Stomach (tissue), 9 donors: ENCODE measurements around the gene ATP6V1G1. TPM values are rescaled to one million over a fixed set of nuclear protein-coding genes. Genes with fewer than 3 reads are reported as not detected.
"Not testable (repeated sequence)": the region's sequence is repeated elsewhere in the genome, so short reads cannot be mapped to it uniquely, and the experiment has no call there.

Experiments used
- DNase-seq, 2 donors: peaks; one replicate each; pipeline versions ENCODE4 v3.0.0 to v3.0.0-alpha.2; 2013 to 2019
- H3K27ac ChIP-seq, 5 donors: fragments of 200-600 bp in 4 of 5; sonication (generic) in 4 of 5; one replicate each; pipeline ENCODE4 v1.5.1; 2013 to 2019; ENCODE audit warnings: mild to moderate bottlenecking in 1 of 5, moderate library complexity in 1 of 5
- H3K27me3 ChIP-seq, 3 donors: fragments of 200-600 bp; sonication (generic); one replicate each; pipeline ENCODE4 v1.5.1; 2017 to 2019; ENCODE audit warnings: mixed run types in 1 of 3
- H3K36me3 ChIP-seq, 4 donors: fragments of 200-600 bp; sonication (generic); 1 replicate in 3 of 4; 2 replicates in 1 of 4; pipeline ENCODE4 v1.5.1; 2016 to 2019
- H3K4me1 ChIP-seq, 4 donors: fragments of 200-600 bp; sonication (generic); one replicate each; pipeline ENCODE4 v1.5.1; 2016 to 2019
- H3K4me3 ChIP-seq, 4 donors: fragments of 200-600 bp; sonication (generic) in 3 of 4; one replicate each; pipeline ENCODE4 v1.5.1; 2016 to 2019; ENCODE audit warnings: mild to moderate bottlenecking in 1 of 4
- H3K9me3 ChIP-seq, 4 donors: fragments of 200-600 bp; sonication (generic); one replicate each; pipeline ENCODE4 v1.5.1; 2016 to 2019
- CTCF ChIP-seq, 7 experiments: fragments of 450-650 bp in 4 of 7; fragments of 200-600 bp in 3 of 7; sonication (generic) in 3 of 7; IDR thresholded peaks; one replicate each; pipeline ENCODE4 v1.5.1; 2016 to 2019; ENCODE audit warnings: antibody characterized with exemption in 7 of 7, control low read depth in 2 of 7, mild to moderate bottlenecking in 1 of 7
- EP300 ChIP-seq: sonication (generic); formaldehyde crosslinking; IDR thresholded peaks from one replicate; pipeline ENCODE4 v1.6.1; 2017; ENCODE audit warnings: antibody characterized with exemption
- POLR2A ChIP-seq, 4 donors: fragments of 450-650 bp; IDR thresholded peaks; one replicate each; pipeline ENCODE4 v1.6.1; 2016; ENCODE audit warnings: antibody characterized with exemption in 4 of 4, control low read depth in 2 of 4, mild to moderate bottlenecking in 1 of 4, moderate library complexity in 1 of 4
- POLR2AphosphoS5 ChIP-seq, 3 donors: sonication (generic); formaldehyde crosslinking; IDR thresholded peaks; one replicate each; pipeline ENCODE4 v1.6.1; 2016; ENCODE audit warnings: antibody characterized with exemption in 3 of 3
- WGBS, 5 donors: extraction: QIAGEN DNeasy Blood & Tissue Kit in 3 of 5; methylation state at CpG; one replicate each; pipeline versions ENCODE4 v1.1.5 to v1.1.7; 2013 to 2018; 5-methylcytosine and 5-hydroxymethylcytosine counted together
- intact Hi-C: fragments of 100-400 bp; cut with DNase I; formaldehyde crosslinking; loops from one replicate; pipeline ENCODE4 v1.15.1; 2023; ENCODE audit warnings: low total_unique reads
- polyA plus RNA-seq, 3 donors: library from polyadenylated mRNA; stranded (reverse); fragments of 200-250 nt; gene quantifications; one replicate each; pipeline ENCODE4 v1.2.3, GENCODE V29; 2013
- total RNA-seq, 5 donors: library from RNA; depleted of rRNA; stranded (reverse); fragments of >200 nt; gene quantifications; one replicate each; pipeline versions ENCODE4 v1.1.0 to v1.2.3, GENCODE V29; 2014 to 2016
- donor health status: healthy with polysubstance abuse.
- donor health status: Bipolar disorder and iron deficiency.
- donor health status: healthy.

Gene ATP6V1G1
- total and polyA plus RNA-seq, 8 donors, result 27.5 to 302 (median 199) TPM

DNA sequence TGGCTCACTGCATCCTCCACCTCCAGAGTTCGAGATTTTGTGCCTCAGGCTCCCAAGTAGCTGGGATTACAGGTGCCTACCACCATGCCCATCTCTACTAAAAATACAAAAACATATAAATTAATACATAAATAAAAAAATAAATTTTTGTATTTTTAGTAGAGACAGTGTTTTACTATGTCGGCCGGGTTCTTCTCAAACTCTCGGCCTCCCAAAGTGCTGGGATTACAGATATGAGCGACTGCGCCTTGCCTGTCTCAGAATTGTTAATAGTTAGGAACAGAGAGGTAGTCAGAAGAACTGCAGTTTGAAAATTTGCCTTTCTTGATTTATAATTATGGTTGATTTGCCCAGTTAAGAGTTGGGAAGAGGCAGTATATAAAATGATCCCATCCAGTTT is 2.8 kb downstream of the ATP6V1G1 start:
- no peak for TF ChIP-seq EP300
- intact Hi-C loops, result no loop called here
- Histone ChIP-seq H3K9me3 (no peaks in the 10 kb centered on the region), H3K27ac (peak overlapping the region in 4 of 5 donors; percentile 51 to 96 (median 94)), H3K4me3 (peak overlapping the region in 2 of 4 donors; percentile 25 to 73), H3K36me3 (peaks cover 28 to 30% (median 30%) of the 10 kb centered on the region in 4 donors), H3K4me1 (peaks cover 45 to 61% (median 52%) of the 10 kb centered on the region in 4 donors), H3K27me3 (no peaks in the 10 kb centered on the region)
- WGBS, 5 donors, result 68 to 79% (median 75%) methylated on average over 6 of the region's 6 CpGs
- no peak for DNase-seq

GRCh38 chr9:114591291-114591787 is 3.8 kb downstream of the ATP6V1G1 start:
- H3K9me3 ChIP-seq, result no peaks in the 10 kb centered on the region
- 22 to 40% (median 28%) methylated on average over 5 of the region's 5 CpGs for WGBS, 5 donors
- peaks cover 34 to 40% (median 40%) of the 10 kb centered on the region in 4 donors for H3K36me3 ChIP-seq
- no peak for DNase-seq
- peaks cover 45 to 61% (median 52%) of the 10 kb centered on the region in 4 donors for H3K4me1 ChIP-seq
- intact Hi-C loops, result no loop called here
- TF ChIP-seq POLR2AphosphoS5 (IDR thresholded peaks at IDR 0.05), result no peak
- no peak for TF ChIP-seq EP300
- no peak for TF ChIP-seq POLR2A (IDR thresholded peaks at IDR 0.05)
- TF ChIP-seq CTCF (IDR thresholded peaks at IDR 0.05), result no peak
- H3K27ac ChIP-seq, result peak overlapping the region in 4 of 5 donors; percentile 51 to 94 (median 81)
- H3K4me3 ChIP-seq, result peak overlapping the region in 3 of 4 donors; percentile 7 to 27 (median 10)
- H3K27me3 ChIP-seq, result no peaks in the 10 kb centered on the region

- no peak for DNase-seq
- WGBS, 5 donors, result 23 to 33% (median 25%) methylated on average over 1 of the region's 1 CpG
- H3K4me1 ChIP-seq, result peaks cover 42 to 59% (median 51%) of the 10 kb centered on the region in 4 donors
- intact Hi-C loops, result no loop called here
- peak overlapping the region in 4 of 5 donors; percentile 51 to 94 (median 81) for H3K27ac ChIP-seq
- TF ChIP-seq POLR2AphosphoS5 (IDR thresholded peaks at IDR 0.05) (no peak), CTCF (IDR thresholded peaks at IDR 0.05) (no peak), EP300 (no peak), POLR2A (IDR thresholded peaks at IDR 0.05) (no peak)
- peak overlapping the region in 2 of 4 donors; percentile 10 to 27 for H3K4me3 ChIP-seq
- peaks cover 34 to 45% (median 45%) of the 10 kb centered on the region in 4 donors for H3K36me3 ChIP-seq
- no peaks in the 10 kb centered on the region for H3K27me3 ChIP-seq
- H3K9me3 ChIP-seq, result no peaks in the 10 kb centered on the region
Measured at GRCh38 chr9:114591849-114592248, 4.3 kb downstream of the ATP6V1G1 start.

DNA sequence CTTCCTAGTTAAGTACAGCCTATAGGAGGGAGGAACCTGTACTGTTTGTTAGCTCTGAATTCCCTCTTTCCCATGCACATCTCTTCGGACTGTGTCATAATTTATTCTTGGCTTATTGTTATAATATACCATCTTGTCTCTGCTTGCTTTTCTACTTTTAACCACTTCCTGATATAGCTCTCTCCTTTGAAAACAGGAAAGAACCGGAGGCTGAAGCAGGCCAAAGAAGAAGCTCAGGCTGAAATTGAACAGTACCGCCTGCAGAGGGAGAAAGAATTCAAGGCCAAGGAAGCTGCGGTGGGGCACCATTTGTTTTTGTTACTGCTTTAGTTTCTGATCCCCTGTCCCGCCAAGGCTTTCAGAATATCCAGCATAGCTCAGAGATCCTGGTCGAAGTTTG is 4.8 kb downstream of the ATP6V1G1 start:
- no peaks in the 10 kb centered on the region for H3K27me3 ChIP-seq
- TF ChIP-seq POLR2AphosphoS5 (IDR thresholded peaks at IDR 0.05) (no peak), CTCF (IDR thresholded peaks at IDR 0.05) (peak in 2 of 7 experiments; percentile 16 to 17), EP300 (no peak)
- peaks cover 36 to 50% (median 48%) of the 10 kb centered on the region in 4 donors for H3K36me3 ChIP-seq
- H3K9me3 ChIP-seq, result no peaks in the 10 kb centered on the region
- intact Hi-C loops, result no loop called here
- H3K4me1 ChIP-seq, result peaks cover 41 to 54% (median 50%) of the 10 kb centered on the region in 4 donors
- 13 to 27% (median 23%) methylated on average over 6 of the region's 6 CpGs for WGBS, 5 donors
- H3K27ac ChIP-seq, result peak overlapping the region in 4 of 5 donors; percentile 51 to 94 (median 81)
- peak overlapping the region in 2 of 4 donors; percentile 10 to 27 for H3K4me3 ChIP-seq
- peak in 1 of 2 donors; percentile 61 for DNase-seq

- Histone ChIP-seq H3K9me3 (no peaks in the 10 kb centered on the region), H3K4me1 (peaks cover 38 to 45% (median 41%) of the 10 kb centered on the region in 4 donors), H3K4me3 (no peak overlapping the region), H3K27ac (no peak overlapping the region), H3K27me3 (no peaks in the 10 kb centered on the region), H3K36me3 (peaks cover 51 to 68% (median 66%) of the 10 kb centered on the region in 4 donors)
- intact Hi-C loops, result no loop called here
- WGBS, 5 donors, result 96 to 97% (median 96%) methylated on average over 17 of the region's 17 CpGs
- DNase-seq, result no peak
- TF ChIP-seq EP300, result no peak
- no peak for TF ChIP-seq POLR2AphosphoS5 (IDR thresholded peaks at IDR 0.05)
- no peak for TF ChIP-seq POLR2A (IDR thresholded peaks at IDR 0.05)
- no peak for TF ChIP-seq CTCF (IDR thresholded peaks at IDR 0.05)
Measured at GRCh38 chr9:114594136-114594535, 6.6 kb downstream of the ATP6V1G1 start.

- 94 to 97% (median 96%) methylated on average over 9 of the region's 9 CpGs for WGBS, 5 donors
- H3K4me3 ChIP-seq, H3K4me1 ChIP-seq, intact Hi-C loops, H3K27ac ChIP-seq, DNase-seq, H3K27me3 ChIP-seq: not testable (repeated sequence)
- peaks cover 0 to 15% (median 0%) of the 10 kb centered on the region in 4 donors for H3K9me3 ChIP-seq
- H3K36me3 ChIP-seq, result peaks cover 35 to 58% (median 55%) of the 10 kb centered on the region in 4 donors
Measured at GRCh38 chr9:114600502-114601248, 13.1 kb downstream of the ATP6V1G1 start.

DNA sequence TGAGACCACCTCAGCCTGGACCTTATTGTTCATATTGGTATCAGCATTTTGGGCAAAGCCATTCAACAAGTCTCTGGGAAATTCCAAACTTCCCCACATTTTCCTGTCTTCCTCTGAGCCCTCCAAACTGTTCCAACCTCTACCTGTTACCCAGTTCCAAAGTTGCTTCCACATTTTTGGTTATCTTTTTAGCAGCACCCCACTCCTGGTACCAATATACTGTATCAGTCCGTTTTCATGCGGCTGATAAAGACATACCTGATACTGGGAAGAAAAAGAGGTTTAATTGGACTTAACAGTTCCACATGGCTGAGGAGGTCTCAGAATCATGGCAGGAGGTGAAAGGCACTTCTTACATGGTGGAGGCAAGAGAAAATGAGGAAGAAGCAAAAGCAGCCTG is 14.2 kb downstream of the ATP6V1G1 start:
- H3K27ac ChIP-seq, intact Hi-C loops, DNase-seq, H3K27me3 ChIP-seq, H3K4me3 ChIP-seq, H3K4me1 ChIP-seq: not testable (repeated sequence)
- 85 to 93% (median 91%) methylated on average over 2 of the region's 2 CpGs for WGBS, 5 donors
- Histone ChIP-seq H3K36me3 (peaks cover 33 to 47% (median 44%) of the 10 kb centered on the region in 4 donors), H3K9me3 (peaks cover 0 to 15% (median 0%) of the 10 kb centered on the region in 4 donors)
